Measurements from ENCODE around the gene ZBED5.

Gene ZBED5

DNA sequence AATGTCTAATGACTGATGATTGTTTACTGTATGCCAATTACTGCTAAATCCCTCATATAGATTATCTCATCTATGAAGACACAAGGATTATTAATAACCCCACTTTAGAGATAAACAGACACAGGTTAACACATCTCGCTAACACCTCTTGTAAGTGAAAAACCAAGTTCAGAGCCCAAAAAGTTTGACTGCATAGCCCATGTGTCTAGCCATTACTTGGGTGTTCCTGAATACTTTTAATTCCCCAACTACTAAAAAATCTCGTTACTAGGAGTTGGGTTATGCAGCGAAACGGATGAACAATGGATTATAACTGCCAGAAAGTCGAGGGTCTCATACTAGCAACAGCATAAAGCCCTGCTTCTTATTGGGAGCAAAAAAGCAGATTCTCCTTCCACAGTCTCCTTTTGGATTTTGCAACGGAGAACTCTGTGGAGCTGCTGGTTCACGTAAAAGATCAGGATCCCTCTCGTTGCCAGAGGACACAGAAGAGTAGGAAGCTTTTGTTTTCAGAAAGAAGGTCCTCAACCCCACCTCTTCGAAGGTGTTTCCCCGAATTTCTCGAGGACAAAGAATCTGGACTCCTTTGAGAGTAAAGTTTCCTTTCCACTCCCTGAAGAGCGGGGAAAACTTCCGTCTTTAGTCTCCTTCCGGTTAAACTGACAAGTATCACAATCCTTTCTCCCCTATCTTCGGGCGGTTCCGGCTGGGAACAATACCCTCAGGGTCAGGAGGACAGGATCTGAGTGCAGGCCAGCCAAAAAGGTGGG lies 979 bp downstream of the ZBED5 start:
- DNase-seq (ENCODE audit: low read depth) = peak; percentile 34
- TF ChIP-seq, protein P1, sequence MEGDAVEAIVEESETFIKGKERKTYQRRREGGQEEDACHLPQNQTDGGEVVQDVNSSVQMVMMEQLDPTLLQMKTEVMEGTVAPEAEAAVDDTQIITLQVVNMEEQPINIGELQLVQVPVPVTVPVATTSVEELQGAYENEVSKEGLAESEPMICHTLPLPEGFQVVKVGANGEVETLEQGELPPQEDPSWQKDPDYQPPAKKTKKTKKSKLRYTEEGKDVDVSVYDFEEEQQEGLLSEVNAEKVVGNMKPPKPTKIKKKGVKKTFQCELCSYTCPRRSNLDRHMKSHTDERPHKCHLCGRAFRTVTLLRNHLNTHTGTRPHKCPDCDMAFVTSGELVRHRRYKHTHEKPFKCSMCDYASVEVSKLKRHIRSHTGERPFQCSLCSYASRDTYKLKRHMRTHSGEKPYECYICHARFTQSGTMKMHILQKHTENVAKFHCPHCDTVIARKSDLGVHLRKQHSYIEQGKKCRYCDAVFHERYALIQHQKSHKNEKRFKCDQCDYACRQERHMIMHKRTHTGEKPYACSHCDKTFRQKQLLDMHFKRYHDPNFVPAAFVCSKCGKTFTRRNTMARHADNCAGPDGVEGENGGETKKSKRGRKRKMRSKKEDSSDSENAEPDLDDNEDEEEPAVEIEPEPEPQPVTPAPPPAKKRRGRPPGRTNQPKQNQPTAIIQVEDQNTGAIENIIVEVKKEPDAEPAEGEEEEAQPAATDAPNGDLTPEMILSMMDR (IDR thresholded peaks at IDR 0.05; ENCODE audit: insufficient read depth, low read depth, low read length, missing control alignments) = no peak
- H3K4me3 ChIP-seq (ENCODE audit: low read length) = peak overlapping the region; percentile 96

DNA sequence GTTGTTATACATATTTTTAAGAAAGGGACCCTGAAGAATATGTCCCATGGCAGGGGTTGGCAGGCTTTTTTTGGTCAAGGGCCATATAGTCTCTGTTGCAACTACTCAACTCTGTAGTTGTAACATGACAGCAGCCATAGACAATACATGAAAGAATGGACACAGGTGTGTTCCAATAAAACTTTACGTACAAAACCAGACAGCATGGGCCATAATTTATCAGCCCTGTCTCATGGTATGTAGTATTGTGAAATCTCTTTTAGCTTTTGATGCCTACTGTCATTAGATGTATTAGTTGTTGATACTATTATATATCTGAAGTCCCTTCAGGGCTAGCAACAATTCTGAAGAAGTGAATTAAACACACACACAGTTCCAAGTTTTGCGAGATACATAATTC lies 2.6 kb downstream of the ZBED5 start:
- TF ChIP-seq, protein P1 (IDR thresholded peaks at IDR 0.05; ENCODE audit: insufficient read depth, low read depth, low read length, missing control alignments) = no peak
- DNase-seq (ENCODE audit: low read depth) = no peak
- no peak overlapping the region for H3K4me3 ChIP-seq (ENCODE audit: low read length)

DNA sequence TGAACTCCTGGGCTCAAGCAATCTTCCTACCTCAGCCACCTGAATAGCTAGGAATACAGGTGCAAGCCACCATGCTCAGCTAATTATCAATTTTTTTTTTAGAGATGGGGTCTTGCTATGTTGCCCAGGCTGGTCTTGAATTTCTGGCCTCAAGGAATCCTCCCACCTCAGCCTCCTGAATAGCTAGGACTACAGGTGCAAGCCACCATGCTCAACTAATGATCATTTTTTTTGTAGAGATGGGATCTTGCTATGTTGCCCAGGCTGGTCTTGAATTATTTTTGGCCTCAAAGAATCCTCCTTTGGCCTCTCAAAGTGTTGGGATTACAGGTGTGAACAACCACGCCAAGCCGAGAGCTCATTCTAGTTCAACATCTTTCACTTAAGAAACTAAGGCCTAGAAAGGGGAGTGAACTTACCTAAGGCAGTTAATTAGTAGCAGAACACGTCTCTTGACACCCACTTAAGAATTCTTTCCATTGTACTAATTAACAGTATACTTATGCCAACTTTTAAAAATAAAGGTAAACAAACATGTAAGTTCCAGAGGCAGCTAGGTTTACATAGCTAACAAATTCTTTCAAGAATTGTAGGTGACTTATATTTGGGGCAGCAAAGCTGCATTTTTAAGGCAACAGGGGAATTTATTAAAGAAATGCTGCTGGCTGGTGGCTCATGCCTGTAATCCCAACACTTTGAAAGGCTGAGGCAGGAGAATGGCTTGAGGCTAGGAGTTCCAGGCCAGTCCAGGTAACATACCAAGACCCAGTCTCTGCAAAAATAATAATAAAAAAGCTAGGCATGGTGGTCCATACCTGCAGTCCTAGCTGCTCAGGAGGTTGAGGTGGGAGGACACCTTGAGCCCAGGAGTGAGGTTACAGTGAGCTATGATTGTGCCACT lies 9.6 kb downstream of the ZBED5 start:
- DNase-seq (ENCODE audit: low read depth) = no peak
- TF ChIP-seq, protein P1 (IDR thresholded peaks at IDR 0.05; ENCODE audit: insufficient read depth, low read depth, low read length, missing control alignments) = no peak
- H3K4me3 ChIP-seq (ENCODE audit: low read length) = no peak overlapping the region

DNA sequence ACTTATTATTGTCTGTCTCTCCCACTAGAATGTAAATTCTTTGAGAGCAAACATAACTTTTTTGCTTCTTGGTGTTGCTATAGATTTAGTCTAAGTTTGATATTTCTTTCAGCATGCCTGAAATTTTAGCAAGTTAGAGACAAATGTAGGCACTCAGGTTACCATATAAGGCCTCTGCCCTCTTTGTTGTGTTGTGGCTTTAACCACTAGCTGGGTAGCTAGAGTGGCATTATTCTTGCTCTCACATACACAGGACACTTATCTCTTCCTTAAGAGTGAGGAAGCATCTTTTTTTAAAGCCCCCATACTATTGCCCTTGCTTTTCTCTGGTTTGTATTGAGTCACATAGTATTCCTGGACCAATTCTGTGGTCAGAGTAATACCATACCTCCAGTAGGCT lies 11.2 kb downstream of the ZBED5 start:
- TF ChIP-seq, protein P1 (IDR thresholded peaks at IDR 0.05; ENCODE audit: insufficient read depth, low read depth, low read length, missing control alignments) = no peak
- DNase-seq (ENCODE audit: low read depth) = no peak
- no peak overlapping the region for H3K4me3 ChIP-seq (ENCODE audit: low read length)

DNA sequence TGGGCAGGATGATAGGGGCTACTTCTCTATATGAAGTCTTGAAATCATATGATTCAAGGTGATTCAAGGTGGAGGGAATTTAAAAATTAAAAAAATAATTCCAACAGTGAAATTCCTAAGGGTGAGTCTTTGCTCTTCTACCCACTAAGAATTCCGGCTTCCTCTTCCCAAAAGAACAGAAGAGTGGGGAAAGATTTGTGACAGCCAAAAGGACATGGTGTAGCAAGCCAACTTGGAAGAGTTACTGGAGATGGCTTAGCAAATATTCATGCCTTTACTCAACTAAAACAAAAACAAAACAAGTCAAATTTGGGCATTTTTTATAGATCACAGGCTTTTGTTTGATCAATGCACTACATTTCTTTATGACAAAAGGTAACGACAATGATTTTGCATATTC lies 12.3 kb downstream of the ZBED5 start:
- TF ChIP-seq, protein P1 (IDR thresholded peaks at IDR 0.05; ENCODE audit: insufficient read depth, low read depth, low read length, missing control alignments) = no peak
- H3K4me3 ChIP-seq (ENCODE audit: low read length) = no peak overlapping the region
- DNase-seq (ENCODE audit: low read depth) = no peak

DNA sequence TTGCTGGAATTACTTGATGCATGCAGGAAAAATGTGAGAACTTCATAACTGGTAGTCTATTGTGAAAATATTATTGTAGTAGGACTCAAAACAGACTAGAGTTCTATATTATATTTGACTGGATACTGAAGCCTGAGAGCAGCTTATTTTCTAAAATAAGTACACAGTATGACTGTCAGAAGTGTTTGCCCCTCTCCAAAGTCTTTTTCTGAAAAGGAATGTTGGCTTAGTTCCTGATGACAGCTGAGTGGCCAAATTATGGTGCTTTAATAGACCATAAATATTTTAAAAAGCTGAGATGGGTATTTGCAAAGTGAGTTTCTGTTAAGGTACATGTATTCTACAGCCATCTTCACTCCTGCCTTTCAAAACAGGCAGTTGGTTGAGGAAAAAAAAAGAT lies 13.1 kb downstream of the ZBED5 start:
- no peak for DNase-seq (ENCODE audit: low read depth)
- TF ChIP-seq, protein P1 (IDR thresholded peaks at IDR 0.05; ENCODE audit: insufficient read depth, low read depth, low read length, missing control alignments) = no peak
- H3K4me3 ChIP-seq (ENCODE audit: low read length) = no peak overlapping the region

Measured in epithelial cell of esophagus (primary cell).